ENCODE measurements around the gene CDC42BPA.
"Not testable (repeated sequence)": the region's sequence is repeated elsewhere in the genome, so short reads cannot be mapped to it uniquely, and the experiment has no call there.

Gene CDC42BPA

DNA sequence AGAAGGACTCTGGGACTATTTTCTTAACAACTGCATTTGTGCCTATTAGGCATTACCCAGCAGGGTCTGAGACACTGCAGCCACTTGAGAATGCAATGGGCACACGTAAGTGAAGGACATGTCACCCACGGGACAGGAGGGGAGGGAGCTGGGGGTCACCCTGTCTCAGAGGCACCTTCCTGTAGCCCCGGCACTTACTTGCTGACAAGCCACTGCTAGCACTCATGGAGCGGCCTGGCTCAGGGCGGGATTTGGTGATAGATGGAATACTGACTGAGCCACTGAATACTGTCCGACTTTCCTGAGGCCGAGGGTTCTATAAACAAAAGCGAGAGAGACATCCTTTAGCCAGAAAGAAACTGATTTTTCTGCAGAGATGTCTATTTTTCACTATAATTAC lies 313.5 kb downstream of the CDC42BPA start:
- in situ Hi-C loops (cut with HindIII; ENCODE audit: low sequenced_read_pairs): loop anchor here (25.0 kb wide), 1 partner anchor 92 kb away; no protein-coding TSS in a partner anchor

DNA sequence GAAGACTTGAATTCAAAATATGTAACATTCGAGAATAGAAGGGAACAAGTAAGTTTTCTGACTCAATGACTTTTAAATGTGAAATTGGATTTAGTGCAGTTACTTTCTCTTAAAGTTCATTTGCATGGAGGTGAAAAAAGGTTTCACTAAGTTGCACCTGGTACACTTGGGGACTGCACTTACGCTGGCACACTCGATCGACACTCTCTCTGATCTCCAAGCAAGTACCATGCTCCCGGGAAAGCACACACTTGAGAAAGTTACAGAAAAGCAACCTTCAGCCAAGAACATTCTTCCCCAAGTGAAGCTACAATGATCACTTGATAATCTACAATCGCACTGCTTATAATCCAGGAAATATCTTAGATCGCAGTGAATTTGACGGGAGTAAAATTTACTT lies 315.1 kb downstream of the CDC42BPA start:
- in situ Hi-C loops (cut with HindIII; ENCODE audit: low sequenced_read_pairs): loop anchor here (25.0 kb wide), 1 partner anchor 91 kb away; no protein-coding TSS in a partner anchor

DNA sequence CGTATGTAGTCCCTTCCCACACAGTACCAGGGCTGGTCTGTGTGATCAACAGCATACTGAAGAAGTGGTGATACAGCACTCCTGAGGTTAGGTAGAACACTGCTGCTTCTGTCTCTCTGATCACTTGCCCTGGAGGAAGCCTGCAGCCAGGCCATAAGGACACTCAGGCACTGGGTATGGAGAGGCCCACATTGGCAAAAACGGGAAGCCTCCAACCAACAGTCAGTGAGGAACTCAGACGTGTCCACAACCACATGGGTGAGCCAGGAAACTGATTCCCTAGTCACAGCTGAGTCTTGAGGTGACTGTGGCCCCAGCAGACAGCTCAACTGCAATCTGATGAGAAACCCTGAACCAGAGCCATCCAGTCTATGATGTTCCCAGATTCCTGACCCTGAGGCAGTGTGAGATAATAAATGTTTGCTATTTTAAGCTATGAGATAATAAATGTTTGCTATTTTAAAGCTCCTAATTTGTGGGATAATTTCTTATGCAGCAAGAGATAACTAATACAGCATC lies 315.7 kb downstream of the CDC42BPA start:
- in situ Hi-C loops (cut with HindIII; ENCODE audit: low sequenced_read_pairs): loop anchor here (25.0 kb wide), 1 partner anchor 90 kb away; no protein-coding TSS in a partner anchor

DNA sequence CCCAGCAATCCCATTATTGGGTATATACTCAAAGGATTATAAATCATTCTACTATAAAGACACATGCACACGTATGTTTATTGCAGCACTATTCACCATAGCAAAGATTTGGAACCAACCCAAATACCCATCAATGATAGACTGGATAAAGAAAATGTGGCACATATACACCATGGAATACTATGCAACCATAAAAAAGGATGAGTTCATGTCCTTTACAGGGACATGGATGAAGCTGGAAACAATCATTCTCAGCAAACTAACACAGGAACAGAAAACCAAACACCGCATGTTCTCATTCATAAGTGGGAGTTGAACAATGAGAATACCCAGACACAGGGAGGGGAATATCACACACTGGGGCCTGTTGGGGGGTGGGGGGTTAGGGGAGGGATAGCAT lies 318.7 kb downstream of the CDC42BPA start:
- in situ Hi-C loops (cut with HindIII; ENCODE audit: low sequenced_read_pairs): not testable (repeated sequence)

DNA sequence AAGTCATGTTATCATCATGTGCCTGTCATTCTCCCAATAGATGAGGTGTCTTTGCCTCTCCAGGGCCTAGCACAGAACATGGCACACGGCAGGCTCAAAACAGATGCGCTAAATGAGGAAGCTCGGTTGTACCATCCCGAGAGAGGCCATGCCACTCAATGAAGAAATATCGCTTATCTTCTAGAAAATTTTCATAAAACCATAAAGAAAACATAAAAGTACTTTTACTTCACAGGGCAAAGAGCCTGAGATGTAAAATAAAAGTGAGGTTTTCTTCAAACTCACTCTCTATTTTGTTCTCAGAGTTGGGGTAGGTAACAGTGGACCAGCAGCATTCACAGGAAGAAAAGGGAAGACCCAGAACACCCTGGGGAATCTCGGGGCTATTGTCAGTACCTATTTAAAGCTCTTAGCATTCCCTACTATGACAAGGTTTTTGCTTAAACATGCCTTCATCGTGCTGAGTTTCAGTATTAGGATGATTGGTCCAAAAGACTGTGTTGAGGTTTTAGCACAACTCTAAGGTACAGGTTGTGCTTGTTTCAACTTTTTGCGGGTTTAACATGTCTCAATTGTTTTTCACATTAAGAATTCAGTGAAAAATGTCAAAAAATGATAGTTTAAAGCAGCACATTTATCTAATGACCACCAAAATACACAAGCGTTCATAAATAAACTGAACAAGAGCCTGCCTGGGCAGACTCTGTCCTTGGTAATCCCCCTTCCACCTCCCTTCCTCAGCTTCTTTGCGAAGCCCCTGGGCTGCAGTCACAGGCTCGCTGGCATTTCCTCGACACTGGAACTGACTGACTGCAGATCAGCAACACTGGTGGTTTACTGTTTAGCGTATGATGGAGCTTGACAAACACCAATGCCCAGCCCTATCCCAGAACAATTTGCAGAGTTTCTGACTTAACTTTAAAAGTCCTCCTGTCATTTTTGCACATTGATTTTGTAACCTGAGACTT lies 322.6 kb downstream of the CDC42BPA start:
- in situ Hi-C loops (cut with HindIII; ENCODE audit: low sequenced_read_pairs): no loop called here

DNA sequence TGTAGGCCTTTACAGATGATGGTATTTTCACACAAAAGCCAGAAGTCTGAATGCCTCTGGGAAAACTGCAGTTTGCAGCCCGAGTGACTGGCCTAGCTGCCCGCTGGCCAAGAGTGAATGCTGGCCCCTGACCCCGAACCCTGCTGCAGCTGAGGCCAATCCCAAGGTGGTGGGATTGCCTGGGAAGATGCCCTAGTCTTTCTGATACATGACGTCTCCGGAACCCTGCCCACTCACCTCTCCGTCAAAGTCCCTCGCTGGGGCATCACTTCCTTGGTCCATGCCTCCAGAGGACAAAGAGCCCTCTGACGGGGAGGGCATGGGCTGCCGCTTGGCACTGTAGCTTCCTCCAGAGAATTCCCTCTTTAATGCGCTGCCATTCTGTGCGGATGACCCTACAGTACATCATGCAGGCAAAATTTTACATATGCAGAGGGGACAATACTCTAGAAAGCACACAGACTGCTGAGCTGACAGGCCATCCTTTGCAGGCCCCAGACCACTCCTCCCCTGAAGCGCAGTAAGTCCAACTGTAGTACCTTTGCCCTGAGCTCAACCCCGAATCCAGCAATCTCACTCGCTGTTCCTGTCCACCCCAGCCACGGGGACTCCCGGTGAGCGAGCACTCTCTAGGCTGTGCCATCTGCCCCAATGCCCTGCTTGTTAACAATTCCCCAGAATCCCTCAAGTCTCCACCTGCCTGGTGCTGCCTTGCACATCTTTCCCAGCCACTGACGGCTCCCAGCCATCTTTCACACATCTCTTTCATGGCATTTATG lies 323.5 kb downstream of the CDC42BPA start:
- in situ Hi-C loops (cut with HindIII; ENCODE audit: low sequenced_read_pairs): no loop called here

DNA sequence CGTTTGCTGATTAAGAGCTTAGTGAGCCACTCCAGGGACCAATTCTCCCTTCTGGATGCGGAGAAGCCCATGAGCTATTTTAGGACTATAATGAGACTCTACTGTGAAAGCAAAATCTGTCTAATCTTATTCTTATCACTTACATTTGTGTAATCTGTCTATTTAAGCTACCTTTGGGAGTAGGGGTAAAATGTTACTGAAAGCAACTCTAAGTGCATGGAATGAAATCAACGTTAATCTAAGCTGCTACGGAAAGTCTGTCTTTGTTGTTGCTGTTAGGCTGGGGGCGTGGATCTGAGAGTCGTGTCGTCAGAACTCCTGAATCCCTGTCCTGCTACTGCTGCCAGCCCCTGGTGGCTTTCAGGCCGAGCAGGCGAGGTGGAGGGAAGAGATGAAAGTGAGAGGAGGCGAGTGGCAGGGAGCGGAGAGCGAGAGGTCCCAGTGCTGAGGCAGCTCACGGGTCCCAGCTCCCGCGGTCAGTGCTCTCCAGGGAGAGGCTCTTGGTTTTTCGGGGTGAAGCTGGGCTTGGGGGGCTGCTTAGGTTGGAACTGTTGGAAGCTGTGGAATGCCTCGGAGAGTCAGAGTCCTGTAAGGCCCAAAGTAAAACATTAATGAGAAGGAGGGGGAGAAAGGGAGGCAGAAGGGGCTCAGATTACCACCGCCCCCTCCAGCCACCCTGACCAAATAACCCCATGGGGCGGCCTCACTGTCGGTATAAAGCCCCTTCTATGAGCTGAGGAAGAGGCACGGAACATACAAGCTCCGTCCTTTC lies 324.3 kb downstream of the CDC42BPA start:
- in situ Hi-C loops (cut with HindIII; ENCODE audit: low sequenced_read_pairs): no loop called here

DNA sequence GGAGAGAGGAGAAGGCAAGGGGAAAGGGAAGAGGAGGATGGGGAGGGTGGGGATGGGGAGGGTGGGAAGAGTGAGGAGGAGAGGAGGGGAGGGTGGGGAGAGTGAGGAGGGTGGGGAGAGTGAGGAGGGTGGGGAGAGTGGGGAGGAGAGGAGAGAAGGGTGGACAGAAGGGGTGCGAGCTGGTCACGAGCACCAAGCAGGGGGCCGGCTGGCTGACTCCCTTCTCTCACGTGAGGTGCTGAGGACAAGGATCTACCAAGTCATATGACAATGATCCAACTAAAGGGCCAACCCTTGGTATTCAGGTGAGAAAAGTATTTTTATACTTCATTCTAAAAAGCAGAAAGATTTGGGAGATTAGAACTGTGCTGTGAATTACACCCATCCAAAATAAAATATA lies 326.4 kb downstream of the CDC42BPA start:
- in situ Hi-C loops (cut with HindIII; ENCODE audit: low sequenced_read_pairs): no loop called here

DNA sequence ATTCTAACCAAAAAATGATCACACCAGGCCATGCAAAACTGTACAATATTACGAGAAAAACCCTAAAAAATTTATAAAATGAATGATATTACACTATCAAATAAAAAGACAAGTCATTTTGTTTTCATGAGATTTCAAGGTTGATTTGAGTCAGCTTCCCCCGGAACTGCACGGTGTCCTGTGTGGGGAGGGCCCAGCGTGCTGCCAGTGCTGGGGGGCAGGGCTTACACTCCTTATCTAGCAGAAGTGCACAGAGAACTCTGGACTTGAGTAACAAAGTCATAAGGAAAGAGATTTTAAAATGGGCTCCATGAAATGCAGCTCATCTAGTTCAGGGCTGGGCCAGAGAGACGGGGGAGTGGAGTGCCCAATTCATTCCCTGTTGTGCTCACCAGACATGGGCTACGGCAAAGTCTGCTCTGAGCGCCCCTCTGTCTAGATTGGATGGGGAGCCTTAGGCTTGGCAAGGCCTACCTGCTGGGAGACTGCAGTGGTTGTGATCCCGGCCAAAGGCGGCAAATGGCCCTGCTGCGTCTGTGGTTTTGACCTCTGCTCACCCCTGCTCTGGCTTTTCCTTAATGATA lies 328.1 kb downstream of the CDC42BPA start:
- in situ Hi-C loops (cut with HindIII; ENCODE audit: low sequenced_read_pairs): no loop called here

DNA sequence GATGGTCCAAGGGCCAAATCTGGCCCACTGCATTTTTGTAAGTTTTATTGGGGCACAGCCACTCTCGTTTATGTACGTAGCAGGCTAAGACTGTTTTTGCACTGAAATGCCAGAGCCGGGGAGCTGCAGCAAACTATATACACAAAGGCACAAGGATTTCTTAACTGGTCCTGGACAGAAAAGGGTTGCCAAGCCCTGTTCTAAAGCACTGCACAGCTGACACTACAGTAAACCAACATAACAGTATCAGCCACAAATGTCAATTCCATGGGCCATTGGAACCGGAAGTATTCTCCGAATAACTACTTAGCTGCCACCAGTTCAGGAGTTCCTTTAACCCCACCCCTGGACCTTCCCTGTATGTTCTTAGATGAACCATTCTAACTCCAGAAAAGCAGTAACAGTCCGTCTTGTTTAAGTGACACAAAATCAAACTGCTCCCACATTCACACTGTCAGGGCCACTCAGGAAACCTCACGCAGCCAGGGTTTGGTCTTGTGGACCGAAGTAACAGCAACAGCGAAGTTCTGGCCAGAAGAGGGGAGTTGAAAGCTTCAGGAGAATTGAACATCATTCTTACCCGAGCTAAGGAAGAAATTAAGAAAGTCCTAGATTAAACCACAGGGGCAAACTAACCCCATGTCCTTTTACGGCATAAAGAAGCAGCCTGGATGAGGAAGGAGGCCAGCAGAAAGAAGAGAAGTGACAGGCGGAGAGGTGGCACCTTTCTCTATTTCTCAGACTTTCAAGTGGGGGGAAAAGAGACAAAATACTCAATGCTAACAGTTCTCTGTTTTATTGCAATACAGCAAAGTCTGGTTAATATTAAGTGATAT lies 329.0 kb downstream of the CDC42BPA start:
- in situ Hi-C loops (cut with HindIII; ENCODE audit: low sequenced_read_pairs): no loop called here

DNA sequence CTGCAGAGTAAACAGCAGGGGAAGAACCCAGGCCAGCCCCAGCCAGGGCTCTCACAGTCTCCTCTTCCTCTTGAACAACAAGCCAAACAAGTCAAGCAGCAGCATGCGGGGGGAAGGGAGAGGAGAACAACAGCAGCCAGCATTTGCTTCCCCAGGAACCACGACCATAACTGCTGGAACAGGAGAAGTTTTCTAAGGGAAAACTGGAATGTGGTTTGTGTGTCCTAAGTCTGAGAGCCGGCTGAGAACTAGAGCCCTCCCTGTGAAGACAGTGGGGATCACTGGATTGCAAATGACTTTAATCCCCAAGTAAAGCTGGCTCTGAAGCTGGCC lies 330.0 kb downstream of the CDC42BPA start:
- in situ Hi-C loops (cut with HindIII; ENCODE audit: low sequenced_read_pairs): no loop called here

DNA sequence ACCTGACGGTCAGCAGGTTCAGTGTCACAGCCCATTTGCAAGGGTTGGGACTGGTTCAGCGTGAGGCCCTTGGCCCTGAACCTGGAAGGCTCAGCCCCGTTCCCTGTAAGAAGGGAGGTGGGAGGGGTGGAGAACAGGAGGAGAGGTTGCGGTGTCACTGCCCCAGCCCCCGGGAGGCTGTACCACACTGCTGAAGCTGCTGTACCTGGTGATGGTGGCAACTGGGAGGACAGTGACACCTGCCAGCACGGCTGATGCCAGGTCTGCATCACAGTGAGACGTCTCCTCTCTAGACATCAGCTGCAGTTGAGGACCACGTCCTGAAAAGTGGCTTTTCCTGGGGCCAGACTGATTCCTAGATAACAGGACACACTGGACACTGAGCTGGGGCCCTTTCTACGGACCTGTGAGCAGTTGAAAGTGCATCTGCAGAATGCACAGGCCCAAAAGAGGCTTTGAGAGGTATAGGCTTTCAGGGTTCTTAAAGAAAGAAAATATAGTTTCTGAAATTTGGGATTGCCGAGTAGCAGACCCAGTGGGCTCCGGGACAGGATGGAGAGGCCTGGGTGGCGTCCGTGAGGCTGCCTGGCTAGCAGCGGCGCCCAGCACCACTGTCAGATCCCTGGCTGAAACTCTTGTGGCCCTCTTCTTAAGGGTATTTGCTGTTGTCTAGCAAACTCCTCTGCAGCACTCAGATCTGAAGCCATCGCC lies 330.5 kb downstream of the CDC42BPA start:
- in situ Hi-C loops (cut with HindIII; ENCODE audit: low sequenced_read_pairs): no loop called here

DNA sequence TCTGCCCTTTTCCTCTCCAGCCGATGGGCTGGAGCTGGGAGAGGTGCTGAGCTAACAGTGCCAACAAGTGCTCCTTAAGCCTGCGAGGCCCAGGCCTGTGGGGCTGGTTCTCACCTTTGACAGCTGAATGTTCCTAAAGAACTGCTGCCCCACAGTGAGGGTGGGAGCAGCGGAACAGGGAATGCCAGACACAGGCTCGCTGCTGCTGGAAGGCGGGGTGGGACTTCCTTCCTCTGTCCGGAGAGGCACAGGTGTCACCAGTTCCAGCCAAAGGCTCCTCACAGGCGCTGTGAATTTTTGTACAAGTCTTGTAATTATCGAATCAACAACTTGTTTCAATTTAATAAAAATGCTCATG lies 331.1 kb downstream of the CDC42BPA start:
- in situ Hi-C loops (cut with HindIII; ENCODE audit: low sequenced_read_pairs): no loop called here

DNA sequence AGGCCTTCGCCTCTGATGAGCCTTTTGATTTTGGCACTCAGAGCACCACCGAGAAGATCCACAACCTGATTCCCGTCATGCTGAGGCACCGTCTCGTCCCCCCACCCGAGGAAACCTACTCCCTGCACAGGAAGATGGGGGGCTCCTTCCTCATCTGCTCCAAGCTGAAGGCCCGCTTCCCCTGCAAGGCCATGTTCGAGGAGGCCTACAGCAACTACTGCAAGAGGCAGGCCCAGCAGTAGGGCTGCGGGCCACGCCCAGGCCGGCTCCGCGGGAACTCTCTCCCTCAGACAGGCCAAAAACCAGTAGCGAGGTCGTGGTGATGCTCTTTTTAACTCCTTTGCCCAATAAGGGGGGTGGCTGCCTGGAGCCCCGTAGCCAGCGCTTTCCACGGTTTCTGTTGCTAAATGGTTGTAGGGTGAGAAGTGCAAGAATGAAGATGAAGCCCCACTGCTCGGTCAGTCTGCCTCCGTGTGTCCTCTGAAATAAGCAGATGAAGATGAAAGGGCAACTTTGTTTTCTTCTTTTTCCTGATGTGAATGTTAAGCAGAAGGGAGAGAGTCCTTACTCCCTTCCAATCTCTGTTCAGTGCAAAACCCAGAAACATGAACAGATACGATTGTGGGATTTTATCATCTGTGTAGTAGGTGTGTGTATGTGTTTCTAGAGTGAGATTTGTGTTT lies 331.7 kb downstream of the CDC42BPA start:
- in situ Hi-C loops (cut with HindIII; ENCODE audit: low sequenced_read_pairs): no loop called here

DNA sequence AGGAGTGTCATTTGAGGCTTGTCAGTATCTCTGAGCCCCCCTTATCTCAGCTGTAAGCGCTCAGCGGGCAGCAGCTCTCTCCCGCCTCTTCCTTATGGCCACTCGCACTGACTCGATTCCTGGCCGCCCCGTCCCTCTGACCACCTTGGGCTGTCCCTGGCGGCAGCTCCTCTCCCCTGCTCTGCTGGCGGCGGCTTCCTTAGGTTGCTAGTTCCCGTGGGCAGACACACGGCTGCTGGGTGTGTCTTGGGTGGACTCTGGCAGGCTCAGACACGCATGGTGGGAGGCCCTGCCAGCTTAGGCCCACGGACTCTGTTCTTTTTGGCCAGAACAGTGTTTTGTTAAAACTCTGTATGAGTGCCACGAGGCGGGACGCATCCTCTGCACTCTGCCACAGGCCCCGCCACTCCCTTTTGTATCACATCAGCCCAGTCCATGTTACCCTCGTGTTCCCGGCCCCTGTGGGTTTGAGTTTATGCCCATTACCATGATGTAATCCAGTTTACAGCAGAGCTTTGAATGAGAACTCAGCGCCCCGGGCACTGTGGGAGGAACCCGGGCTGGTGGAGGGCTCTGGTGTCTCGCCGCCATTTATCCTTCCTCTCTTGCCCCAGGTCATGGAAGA lies 332.3 kb downstream of the CDC42BPA start:
- in situ Hi-C loops (cut with HindIII; ENCODE audit: low sequenced_read_pairs): no loop called here

DNA sequence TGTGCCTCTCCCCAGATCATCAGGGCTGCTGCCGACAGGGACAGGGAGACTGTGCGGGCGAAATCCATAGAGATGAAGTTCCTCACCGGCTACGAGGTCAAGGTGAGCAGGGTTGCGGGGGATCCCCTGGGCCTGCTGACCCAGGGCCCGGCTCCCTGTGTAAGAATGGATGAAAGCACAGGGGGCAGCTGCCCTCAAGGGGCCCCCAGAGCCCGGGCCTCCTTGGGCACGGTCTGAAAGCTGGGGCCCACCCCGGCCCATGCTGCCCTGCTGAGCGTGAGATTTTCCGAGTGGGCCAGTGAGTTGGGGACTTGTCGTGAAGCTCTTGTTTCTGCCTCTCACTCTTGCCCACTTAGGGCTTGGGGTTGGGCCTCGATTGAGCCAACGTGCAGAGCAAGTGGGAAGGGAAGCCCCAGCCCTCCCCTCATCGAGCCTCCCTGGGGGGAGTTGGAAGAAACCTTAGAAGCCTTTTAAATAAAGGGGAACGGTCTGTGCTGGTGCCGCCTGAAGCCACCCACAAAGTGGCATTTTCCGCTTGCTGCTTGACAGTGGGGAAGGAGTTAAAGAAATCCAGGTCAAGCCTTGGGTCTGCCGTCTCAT lies 333.0 kb downstream of the CDC42BPA start:
- in situ Hi-C loops (cut with HindIII; ENCODE audit: low sequenced_read_pairs): no loop called here

DNA sequence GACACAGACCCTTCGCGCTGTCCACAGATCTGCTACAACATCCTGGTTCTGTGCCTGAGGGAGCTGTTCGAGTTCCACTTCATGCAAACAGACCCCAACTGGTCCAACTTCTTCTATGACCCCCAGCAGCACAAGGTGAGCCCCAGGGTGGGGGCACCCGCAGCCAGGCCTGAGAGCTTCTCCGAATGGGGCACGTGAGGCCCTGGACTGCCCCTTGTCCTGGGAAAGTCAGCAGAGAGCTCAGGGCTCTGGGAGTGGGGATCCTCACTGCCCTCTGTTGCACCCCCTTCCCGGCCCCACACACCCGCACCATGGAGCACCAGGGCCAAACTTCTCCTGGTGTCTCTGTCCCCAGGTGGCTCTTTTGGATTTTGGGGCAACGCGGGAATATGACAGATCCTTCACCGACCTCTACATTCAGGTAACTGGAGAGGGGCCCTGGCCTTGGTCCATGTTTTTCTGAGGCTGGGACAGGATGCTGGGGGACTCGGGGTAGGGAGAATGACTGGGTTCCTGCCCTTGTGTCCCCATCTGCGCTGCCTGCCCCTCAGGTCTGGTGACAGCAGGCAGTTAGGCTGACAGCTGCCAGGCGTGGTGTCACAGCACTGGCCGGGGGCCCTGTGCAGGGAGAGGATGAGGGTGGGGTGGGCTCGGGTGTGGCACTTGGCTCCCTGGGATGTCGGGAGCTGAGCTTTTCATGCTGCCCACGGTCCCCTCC lies 333.6 kb downstream of the CDC42BPA start:
- in situ Hi-C loops (cut with HindIII; ENCODE audit: low sequenced_read_pairs): no loop called here

All from endothelial cell of hepatic sinusoid (primary cell).